ENCODE data around the gene REEP6.

- TF ChIP-seq RFX5 (IDR thresholded peaks at IDR 0.05; ENCODE audit: low read depth, low read length), result no peak
- no peak for TF ChIP-seq CTCF (conservative IDR thresholded peaks at IDR 0.05; ENCODE audit: low read depth, low read length)
- TF ChIP-seq POLR2A (IDR thresholded peaks at IDR 0.05; ENCODE audit: low read depth, low read length), result no peak
- TF ChIP-seq, protein P1, sequence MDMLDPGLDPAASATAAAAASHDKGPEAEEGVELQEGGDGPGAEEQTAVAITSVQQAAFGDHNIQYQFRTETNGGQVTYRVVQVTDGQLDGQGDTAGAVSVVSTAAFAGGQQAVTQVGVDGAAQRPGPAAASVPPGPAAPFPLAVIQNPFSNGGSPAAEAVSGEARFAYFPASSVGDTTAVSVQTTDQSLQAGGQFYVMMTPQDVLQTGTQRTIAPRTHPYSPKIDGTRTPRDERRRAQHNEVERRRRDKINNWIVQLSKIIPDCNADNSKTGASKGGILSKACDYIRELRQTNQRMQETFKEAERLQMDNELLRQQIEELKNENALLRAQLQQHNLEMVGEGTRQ (IDR thresholded peaks at IDR 0.05; ENCODE audit: low read depth, low read length), result no peak
- no peak for TF ChIP-seq ELK1 (IDR thresholded peaks at IDR 0.05; ENCODE audit: borderline replicate concordance, low read depth, low read length)
- TF ChIP-seq RAD21 (IDR thresholded peaks at IDR 0.05; ENCODE audit: low read length), result no peak
- TF ChIP-seq RCOR1 (IDR thresholded peaks at IDR 0.05; ENCODE audit: insufficient replicate concordance, low read length), result no peak
- no peak for TF ChIP-seq SMC3 (IDR thresholded peaks at IDR 0.05; ENCODE audit: low read depth, low read length)
- no peak for TF ChIP-seq BHLHE40 (IDR thresholded peaks at IDR 0.05; ENCODE audit: low read depth, low read length)
- TF ChIP-seq CHD1 (IDR thresholded peaks at IDR 0.05; ENCODE audit: low read depth, low read length), result no peak
Measured at GRCh38 chr19:1481224-1481892, 9.6 kb upstream of the REEP6 start.
